HG03439 (cell line): ENCODE measurements around the gene SFI1.

Experiments used
- ATAC-seq: cut with Tn5 transposase; IDR thresholded peaks from one replicate; pipeline ENCODE4 v1.9.1; 2021; ENCODE audit warnings: mild to moderate bottlenecking, moderate library complexity; ENCODE audit not compliant: unreplicated experiment

Gene SFI1

DNA sequence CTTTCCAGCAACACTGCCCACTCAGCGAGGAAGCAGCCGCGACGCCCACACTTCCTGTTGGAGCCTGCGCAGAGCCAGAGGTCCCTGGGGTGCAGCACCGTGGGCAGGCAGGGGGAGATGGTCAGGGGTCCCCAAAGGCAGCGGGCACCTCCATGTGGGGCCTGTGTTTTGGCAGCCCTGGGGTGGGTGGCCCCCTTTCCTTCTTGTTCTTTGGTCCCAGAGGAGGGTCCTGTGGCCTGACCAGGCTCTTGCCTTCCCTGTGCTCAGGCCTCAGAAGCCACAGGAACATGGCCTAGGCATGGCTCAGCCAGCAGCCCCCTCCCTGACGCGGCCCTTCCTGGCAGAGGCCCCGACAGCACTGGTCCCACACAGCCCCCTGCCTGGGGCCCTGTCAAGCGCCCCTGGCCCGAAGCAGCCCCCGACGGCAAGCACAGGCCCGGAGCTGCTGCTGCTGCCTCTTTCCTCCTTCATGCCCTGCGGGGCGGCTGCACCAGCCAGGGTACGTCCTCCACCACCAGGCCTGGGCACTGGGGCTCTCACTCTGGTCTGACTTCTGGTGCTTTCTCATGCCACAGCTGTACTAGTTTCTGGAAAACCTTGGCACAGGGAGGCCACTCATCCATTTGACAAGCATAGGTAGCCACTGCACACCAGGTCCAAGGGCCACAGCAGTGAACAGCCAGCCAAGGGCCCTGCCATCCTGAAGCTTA, 118.6 kb downstream of the SFI1 start:
- ATAC-seq = no peak

DNA sequence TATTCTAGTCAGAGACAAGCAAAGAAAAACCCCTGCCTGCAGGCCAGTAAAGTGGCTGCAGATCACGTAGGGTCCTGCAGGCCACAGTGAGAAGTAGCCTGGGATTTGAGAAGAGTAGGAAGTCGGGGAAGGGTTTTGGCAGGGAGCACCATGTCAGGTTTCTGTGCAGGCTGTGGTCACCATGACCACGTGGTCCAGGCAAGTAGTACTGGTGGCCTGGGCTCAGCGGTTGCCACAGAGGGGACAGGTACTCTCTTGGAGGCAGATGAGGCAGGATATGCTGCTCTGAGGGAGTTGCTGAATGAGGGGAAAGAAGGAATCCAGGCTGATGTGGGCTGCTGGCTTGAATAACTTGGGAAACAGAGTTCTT, 119.1 kb downstream of the SFI1 start:
- no peak for ATAC-seq

DNA sequence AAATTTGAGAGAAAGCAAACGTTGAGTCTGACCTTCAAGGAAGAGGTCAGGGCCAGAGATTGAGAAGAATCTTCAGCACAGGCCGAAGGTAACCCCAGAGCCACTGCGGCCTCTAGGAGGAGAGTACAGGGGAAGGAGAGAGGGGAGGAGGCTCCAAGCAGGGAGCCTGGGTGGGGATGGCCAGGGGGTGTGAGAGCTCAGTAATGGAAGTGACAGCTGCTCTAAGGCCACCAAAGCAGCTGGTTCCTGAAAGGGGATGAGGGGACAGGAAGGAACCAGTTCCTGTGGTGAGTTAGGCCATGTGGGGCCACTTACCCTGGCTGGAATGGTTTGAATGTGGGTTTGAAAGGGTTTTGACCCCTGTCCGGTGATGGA, 119.6 kb downstream of the SFI1 start:
- no peak for ATAC-seq

DNA sequence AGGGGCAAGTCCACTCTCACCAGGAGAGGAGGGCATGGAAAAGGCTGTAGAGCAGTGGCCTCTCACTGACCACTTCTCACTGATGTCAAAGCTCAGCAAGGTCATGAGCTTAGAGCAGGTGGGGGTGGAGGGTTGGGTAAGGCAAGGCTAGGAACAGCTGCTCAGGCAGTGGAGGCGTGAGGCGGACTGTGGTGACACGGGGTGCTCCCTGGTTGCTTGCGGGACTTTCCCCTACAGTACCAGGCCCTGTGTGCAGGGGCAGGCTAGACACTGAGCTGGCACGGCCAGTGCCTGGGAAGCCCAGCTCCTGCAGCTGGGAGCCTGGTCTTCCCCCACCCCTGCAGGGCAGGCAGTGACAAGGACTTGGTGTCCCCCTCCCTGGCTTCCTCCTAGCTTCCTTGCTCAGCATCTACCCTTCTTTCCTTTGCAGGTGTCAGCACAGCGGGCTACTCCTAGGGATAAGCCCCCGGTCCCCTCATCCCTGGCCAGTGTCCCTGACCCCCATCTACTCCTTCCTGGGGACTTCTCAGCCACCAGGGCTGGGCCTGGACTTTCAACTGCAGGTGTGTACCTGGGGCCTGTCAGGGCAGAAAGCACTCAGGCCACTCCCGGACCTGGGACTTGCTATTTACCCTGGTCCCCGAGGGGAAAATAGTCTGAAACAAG, 120.1 kb downstream of the SFI1 start:
- ATAC-seq = peak; percentile 39

DNA sequence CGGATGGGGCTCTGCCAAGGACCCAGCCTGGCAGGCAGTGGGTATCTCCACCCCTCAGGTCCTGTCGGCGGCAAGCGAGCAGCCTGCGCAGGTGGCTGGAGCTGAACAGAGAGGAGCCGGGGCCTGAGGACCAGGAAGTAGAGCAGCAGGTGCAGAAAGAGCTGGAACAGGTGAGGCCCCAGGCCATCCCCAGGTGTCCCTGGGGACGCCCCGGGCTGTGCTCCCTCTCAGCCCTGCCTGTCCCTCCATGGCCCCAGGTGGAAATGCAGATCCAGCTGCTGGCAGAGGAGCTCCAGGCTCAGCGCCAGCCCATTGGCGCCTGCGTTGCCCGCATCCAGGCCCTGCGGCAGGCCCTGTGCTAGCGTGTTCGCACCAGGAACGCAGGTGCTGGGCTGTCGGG, 121.7 kb downstream of the SFI1 start:
- no peak for ATAC-seq

DNA sequence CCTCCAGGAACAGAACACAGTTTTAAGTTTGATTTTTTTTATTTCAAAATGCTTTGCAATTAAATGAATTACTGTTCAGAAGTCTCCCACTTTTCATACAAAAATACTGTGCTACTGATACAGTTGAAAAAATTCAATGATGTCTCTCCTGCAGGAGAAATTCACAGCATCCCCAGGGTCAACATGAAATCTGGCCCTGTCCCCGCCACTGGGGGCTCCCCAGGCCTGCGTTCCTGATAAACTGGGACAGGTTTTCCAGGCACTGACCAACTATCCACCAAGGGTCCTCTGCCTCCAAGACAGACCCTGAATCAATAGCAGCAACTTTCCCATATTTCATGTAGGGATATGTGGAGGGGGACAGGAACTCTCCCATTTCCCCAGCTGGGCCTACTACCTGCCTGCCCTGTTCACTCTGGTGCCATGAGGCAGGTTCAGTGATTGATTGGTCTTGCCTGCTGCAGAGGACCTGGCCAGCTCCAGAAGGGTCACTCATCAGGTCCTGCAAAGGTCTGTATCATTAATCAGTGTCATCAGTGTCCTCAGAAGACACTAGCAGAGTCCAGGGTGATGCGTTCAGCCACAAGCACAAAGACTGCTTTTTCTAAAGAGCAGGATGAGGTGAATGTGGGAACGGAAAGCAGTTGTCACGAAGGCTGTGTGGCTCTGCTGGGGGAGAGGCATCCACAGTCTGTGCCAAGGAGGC, 122.3 kb downstream of the SFI1 start:
- ATAC-seq = no peak

DNA sequence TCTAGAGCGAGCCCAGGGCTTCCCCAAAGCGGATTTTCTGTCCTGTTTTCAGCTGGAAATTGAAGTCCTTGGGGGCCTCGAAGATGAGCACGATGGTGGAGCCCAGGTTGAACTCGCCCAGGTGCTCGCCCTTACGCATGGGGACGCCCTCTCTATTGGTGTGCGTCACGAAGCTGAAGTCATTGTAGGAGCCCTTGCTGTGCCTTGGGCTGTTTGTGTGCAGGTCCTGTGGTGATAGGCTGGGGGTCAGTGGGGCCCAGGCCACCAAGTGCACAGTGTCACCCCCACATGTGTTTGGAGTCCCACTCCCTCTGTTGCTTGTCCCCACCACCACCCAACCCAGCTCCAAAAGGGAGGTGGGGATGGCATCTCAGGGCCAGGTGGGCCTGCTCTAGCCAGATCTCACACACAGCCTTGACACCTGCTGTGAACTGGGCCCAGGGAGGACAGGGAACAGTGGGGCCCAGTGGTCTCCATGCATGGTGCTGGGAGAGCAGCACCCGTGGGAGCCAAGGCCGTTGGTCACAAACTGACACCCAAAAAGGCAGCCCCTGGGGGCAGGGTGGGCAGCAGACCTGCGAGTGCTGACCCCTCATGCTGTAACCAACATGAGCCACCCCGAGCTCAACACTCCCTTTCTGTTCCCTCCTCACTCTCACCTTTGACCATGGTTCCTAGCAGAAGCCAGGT, 123.4 kb downstream of the SFI1 start:
- no peak for ATAC-seq

DNA sequence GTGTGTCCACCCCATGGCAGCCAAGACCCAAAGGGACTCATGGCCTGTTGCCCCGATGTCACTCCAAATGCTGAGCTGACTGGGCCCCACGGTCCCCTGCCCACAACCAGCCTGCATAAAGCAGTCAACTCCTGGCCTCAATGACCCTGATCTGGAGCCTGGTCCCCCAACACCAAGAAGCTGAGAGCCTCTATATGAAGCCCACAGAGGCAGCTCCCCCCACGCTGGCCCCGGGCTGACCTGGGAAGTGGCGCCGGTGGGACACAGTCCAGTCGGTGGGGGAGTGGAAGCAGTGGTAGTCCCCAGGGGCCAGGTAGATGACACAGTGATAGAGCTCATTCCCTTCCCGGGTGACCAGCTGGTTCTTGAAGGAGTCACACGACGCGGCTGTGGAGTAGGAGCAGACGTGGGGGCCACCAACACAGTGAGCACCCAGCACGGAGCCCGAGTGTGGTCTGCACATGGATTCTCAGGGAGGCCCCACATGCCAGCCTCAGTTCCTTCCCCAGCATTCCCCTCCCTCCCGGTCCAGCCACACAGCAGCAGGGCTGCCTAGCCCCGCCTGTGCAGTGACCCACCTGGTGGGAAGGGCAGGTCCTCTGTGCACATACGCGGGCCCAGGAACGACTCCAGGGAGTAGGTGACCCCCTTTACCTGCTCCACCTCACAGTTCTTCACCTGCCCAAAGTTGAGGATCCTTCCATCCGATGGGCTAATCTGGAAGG, 124.6 kb downstream of the SFI1 start:
- no peak for ATAC-seq

DNA sequence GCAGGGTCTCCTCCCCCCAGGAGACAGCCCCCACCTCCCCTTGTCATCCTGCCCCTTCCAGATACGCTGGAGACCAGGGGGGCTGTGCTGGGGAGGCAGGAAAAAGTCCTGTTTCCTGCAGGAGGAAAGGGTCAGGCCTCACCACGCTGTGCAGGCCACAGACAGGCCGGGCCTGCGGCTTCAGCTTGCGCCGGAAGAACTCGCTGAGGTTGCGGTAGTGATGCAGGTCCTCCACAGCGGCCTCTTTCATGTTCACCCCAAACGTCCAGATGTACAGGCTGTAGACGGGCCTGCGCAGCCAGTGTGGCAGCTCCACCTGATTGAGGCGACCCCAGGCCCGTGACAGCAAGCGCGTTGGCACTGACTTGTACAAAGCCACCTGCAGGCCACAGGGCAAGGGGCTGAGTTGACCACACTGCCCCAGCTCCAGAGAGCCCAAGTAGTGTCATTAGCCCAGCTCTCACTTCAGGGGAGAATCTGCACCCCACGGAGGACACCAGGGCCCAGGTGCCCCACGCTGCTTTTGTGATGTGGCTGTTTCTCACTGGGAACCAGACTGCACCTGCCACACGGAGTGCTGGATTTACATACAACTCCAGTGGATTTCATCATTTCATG, 125.3 kb downstream of the SFI1 start:
- ATAC-seq = no peak

DNA sequence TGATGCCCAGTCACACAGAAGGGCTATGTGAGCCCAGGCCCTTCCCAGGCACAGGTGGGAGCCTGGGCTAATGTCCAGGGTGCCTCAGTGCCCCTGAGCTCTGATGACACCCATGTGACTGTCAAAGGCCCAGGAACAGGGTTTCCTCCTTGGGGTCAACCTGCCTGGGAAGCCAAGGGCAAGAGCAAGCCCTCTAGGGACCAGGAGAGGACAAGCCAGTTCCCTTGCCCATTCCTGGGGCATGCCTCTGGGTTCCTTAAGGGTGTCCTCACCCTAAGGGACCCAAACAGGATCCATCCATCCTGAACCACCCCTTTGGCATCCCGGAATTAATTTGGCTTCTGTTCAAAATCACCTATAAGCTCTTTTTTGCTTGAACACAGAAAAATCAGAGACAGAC, 126.6 kb downstream of the SFI1 start:
- ATAC-seq = no peak

DNA sequence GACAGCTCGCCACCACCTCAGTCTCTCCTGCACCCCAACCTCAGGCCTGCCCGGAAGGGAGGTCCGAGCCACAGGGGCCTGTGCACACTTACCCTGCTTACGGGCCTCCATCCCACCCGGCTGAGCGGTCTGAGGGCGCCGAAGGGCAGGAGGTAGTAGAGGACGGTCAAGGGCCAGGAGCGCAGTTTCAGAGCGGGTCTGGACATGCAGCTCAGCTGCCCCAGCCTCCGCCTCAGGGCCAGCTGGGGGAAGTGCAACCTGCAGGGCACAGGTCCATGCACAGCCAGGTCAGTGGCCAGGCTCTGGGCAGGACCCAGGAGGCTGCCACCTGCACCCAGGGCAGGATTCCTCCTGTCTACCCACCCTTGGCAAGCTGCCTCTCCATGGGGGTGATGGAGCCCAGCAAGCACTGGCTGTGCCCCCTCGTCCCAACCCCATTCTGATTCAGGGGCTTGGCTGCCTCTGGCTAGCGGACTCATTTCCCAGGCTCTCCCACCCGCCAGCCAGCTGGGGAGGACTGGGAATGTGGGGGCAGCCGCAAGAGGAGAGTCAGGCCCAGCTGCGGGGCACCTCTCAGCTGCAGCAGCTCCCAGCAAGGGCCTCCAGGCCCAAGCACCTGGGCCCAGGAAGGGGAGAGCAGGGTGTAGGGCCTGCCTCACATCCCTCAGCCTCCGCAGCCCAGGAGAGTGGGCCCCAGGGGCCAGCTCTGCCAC, 127.4 kb downstream of the SFI1 start:
- no peak for ATAC-seq

DNA sequence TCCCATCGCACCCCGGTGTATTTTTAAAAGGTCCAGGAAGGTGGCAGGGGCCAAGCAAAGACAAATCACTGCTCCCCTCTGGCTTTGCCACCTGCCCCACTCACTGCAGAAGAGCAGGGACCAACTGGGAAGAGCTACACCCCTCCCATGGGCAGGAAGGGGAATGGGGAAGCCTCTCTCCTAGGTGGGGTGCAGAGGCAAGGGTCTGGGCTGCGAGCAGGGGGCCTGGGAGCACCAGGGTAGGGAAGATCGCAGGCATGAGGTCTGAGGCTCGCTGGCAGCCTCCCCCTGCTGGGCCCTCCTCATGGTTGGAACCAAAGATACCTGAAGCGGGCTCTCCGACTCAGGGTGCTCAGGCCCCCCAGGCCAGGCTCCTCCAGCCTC, 128.9 kb downstream of the SFI1 start:
- ATAC-seq = no peak

DNA sequence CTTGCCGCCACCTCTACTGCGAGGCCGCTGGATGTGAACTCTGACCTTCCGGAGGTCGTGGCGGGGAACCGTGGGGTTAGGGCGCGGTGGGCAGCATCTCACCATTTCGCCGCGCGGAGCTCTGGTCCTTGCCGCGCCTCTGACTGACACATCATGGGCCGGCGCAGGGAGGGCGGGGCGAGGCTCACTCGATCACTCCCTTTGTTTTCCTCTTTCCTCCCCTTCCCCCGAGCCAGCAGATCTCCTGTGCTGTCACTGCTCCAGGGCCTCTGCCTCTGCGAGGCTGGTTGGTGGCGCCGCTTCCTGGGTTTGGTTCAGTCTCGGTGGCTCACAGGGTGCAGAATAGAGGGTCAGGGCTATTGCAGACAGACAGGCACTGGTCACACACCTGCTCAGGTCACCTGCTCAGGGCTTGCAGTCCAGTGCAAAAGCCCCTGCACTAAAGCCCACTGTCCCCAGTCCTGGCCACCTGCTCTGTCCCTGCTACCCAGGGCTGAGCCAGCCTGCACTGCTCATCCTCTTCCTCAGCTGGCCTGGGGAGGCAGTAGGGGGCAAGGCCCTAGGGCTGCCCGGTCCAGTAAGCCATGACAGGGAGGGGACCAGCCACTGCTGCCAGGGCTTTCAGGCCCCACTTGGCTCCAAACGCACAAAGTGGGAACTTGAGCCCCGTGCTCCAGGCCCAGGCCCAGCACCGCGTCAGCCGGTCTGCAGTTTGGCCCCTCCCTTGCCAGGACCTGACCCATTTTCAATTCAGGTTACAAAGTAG, 129.5 kb downstream of the SFI1 start:
- no peak for ATAC-seq

DNA sequence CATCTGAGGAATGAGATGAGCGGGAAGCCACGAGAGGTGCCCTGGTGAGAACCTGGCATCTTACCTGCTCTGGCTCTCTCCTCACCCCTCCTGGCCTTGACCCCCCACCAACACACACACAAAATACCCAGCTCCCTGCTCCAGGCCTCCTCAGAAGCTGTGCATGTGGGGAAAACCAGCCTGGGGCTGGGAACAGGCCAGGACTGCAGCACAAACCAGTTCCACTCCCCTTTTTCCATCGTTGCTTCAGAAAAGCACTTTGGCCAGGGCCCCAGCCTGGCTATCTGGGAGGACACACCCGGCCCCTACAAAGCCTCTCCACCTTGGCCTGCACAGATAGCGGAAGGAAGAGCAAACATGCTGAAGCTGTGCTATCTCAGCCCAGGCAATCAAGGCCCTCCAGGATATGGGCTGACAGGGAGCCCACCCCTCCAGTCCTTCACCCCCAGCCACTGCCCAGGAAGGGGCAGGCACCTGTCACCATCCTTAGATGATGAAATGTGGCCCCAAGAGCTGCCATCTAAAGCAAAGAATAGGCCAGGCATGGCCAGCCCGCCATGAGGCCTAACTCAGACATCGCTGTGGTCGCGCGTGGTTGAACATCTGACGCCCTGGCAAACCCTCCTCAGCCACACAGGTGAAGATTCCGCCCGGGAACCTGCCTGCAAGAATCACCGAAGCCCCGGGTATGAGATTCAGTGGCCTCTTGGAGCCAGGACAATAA, 130.3 kb downstream of the SFI1 start:
- ATAC-seq = no peak

DNA sequence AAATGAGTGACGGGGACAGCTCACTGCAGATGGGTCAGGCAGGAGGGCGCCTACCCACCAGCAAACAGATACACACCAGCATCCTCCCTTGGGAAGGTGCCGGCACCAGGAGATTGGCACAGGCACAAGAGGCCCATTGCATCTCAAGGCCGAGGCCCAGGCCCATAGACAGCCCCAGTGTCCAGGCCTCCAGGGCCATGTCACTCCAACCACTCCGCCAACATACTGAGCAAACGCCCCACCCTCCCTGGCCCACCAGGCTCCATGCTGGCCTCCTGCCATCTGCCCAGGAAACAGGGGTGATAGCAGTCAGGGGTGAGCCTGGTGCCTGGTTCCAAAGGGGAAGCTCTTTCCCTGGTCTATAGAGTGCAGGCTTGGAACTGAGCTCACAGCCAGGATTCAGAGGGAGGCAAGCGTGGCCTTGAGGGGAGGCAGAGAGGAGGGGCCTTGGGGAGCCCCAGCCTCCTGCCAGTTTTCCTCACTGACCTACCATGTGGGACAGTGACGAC, 130.9 kb downstream of the SFI1 start:
- ATAC-seq = no peak

DNA sequence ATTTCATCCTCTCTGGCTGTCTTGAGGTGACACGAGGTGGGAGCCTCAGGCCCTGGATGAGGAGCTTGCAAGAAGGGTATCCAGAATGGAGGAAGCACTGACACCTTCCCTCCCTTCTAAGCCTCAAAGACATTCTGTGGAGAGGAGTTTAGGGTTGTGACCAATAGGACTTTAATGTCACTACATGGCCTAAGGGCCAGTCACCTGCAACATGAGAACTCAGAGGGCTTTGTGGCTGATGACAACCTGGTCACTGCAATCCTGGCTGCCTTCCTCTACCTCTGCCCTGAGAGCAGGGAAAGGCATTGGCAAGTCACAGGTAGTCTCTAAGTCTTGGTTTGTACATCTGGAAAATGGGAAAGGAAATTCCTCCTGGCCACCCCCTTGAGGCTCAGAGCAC, 132.0 kb downstream of the SFI1 start:
- no peak for ATAC-seq

DNA sequence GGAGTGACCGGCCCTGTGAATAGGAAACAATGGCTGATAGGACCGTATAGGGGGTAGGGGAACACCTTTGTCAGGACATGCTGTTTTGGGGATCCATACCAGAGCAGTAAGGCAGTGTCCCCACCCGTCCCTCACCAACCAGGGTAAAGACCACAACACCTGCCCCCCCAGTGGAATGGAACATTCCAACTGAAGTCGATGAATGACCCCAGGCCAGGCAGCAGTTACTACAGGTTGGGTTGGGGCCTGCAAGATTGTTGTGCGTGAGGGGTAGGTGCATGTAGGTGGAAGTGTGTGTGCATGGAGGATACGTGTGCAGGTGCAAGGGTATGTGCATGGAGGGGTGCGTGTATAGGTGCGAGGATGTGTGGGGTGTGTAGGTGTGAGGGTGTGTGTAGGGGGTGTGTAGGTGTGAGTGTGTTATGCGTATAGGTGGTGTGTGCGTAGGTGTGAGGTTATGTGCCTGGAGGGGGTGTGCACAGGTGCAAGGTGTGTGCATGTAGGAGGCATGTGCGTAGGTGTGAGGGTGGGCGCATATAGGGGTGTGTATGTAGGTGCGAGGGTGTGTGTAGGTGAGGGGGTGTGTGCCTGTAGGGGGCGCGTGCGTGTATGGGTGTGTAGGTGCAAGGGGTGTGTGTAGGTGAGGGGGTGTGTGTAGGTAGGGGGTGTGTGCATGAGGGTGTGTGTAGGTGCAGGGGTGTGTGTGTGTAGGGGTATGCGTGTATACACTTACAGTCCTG, 132.8 kb downstream of the SFI1 start:
- ATAC-seq = no peak

DNA sequence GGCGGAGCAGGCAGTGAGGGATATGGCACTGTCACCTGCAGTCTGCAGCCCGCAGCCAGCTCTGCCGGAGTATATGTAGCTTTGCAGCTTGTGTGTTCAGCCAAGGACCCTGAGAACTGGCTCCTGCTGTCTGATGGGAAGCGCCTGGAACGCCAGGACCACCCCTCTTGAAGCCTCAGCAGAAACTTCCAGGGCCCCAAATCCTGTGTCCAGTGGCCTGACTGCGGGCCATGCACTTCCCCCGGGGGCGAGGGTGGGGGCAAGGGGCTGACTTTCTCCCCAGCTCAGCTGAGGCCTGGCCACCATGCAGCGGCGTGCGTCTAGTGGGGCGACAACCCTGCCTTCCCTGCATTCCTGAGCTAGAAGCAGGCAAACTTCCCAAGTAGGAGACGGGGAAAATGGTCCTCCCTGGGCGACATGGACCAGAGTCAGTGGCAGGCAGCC, 133.4 kb downstream of the SFI1 start:
- ATAC-seq = no peak
